ENCODE measurements around the gene MPPE1.

DNA sequence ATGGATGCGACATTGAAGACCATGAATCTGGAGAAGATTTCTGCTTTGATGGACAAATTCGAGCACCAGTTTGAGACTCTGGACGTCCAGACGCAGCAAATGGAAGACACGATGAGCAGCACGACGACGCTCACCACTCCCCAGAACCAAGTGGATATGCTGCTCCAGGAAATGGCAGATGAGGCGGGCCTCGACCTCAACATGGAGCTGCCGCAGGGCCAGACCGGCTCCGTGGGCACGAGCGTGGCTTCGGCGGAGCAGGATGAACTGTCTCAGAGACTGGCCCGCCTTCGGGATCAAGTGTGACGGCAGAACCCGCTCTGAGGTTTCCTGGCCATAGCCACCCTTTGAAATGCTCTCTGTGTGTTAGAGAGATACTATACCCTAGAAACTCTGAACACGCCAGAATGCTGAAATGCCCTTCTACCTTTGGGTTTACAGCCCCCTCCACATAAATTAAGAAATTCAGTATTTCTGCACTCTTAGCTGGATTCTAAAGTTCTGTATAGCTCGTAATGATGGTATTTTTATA, 56.2 kb downstream of the MPPE1 start:
- no peak for TF ChIP-seq EP300 (IDR thresholded peaks at IDR 0.05)
- TF ChIP-seq, protein P1, sequence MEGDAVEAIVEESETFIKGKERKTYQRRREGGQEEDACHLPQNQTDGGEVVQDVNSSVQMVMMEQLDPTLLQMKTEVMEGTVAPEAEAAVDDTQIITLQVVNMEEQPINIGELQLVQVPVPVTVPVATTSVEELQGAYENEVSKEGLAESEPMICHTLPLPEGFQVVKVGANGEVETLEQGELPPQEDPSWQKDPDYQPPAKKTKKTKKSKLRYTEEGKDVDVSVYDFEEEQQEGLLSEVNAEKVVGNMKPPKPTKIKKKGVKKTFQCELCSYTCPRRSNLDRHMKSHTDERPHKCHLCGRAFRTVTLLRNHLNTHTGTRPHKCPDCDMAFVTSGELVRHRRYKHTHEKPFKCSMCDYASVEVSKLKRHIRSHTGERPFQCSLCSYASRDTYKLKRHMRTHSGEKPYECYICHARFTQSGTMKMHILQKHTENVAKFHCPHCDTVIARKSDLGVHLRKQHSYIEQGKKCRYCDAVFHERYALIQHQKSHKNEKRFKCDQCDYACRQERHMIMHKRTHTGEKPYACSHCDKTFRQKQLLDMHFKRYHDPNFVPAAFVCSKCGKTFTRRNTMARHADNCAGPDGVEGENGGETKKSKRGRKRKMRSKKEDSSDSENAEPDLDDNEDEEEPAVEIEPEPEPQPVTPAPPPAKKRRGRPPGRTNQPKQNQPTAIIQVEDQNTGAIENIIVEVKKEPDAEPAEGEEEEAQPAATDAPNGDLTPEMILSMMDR (IDR thresholded peaks at IDR 0.05): no peak
- TF ChIP-seq POLR2AphosphoS5 (IDR thresholded peaks at IDR 0.05): no peak

All from esophagus muscularis mucosa (tissue), 4 donors.